Gastrocnemius medialis (tissue), 4 donors: ENCODE results near the gene WNT7B. TPM values are rescaled to one million over a fixed set of nuclear protein-coding genes. Genes with fewer than 3 reads are reported as not detected.

Experiments
- ATAC-seq, 2 donors: fragments of 150-250 bp; one replicate each; pipeline ENCODE4 v1.9.1; 2016
- DNase-seq, 2 donors: peaks; one replicate each; pipeline ENCODE4 v3.0.0-alpha.2; 2019
- H3K27ac ChIP-seq, 4 donors: fragments of 200-600 bp; sonication (generic); 1 replicate in 1 of 4; 2 replicates in 3 of 4; pipeline ENCODE4 v1.5.1; 2016 to 2018; ENCODE audit warnings: mild to moderate bottlenecking in 2 of 4, moderate library complexity in 1 of 4
- H3K27me3 ChIP-seq, 3 donors: fragments of 200-600 bp; sonication (generic) in 2 of 3; 1 replicate in 1 of 3; 2 replicates in 2 of 3; pipeline versions ENCODE4 v1.5.1 to v1.6.0; 2016 to 2019; ENCODE audit warnings: mild to moderate bottlenecking in 1 of 3, moderate library complexity in 1 of 3
- H3K36me3 ChIP-seq, 2 donors: fragments of 200-600 bp; sonication (generic) in 1 of 2; one replicate each; pipeline ENCODE4 v1.5.1; 2017 to 2018
- H3K4me1 ChIP-seq, 2 donors: fragments of 200-600 bp; sonication (generic) in 1 of 2; one replicate each; pipeline ENCODE4 v1.5.1; 2016 to 2017; ENCODE audit warnings: mild to moderate bottlenecking in 2 of 2
- H3K4me3 ChIP-seq, 4 donors: fragments of 200-600 bp; sonication (generic) in 3 of 4; 1 replicate in 1 of 4; 2 replicates in 3 of 4; pipeline ENCODE4 v1.5.1; 2016 to 2019; ENCODE audit warnings: mild to moderate bottlenecking in 2 of 4
- H3K9me3 ChIP-seq, 3 donors: fragments of 200-600 bp; sonication (generic) in 2 of 3; 1 replicate in 1 of 3; 2 replicates in 2 of 3; pipeline ENCODE4 v1.5.1; 2016 to 2019
- POLR2A ChIP-seq, 2 donors: fragments of 450-650 bp; IDR thresholded peaks; one replicate each; pipeline ENCODE4 v1.6.1; 2017; ENCODE audit warnings: antibody characterized with exemption in 2 of 2, mild to moderate bottlenecking in 2 of 2, moderate library complexity in 2 of 2
- in situ Hi-C, 4 donors: fragments of 200-750 bp; cut with MboI; loops; one replicate each; pipeline versions ENCODE4 v1.15.0 to v1.8.0; 2017; ENCODE audit warnings: low sequenced_read_pairs in 4 of 4
- intact Hi-C: fragments of 100-400 bp; cut with DNase I; formaldehyde crosslinking; loops from one replicate; pipeline ENCODE4 v1.15.1; 2023; ENCODE audit warnings: low total_unique reads
- total RNA-seq, 4 donors: library from RNA; depleted of rRNA; stranded (reverse); fragments of >200 nt; gene quantifications; one replicate each; pipeline versions ENCODE4 v1.1.0 to v1.2.3, GENCODE V29; 2016
- TF ChIP-seq, protein P1 (sequence below), 5 experiments: fragments of 450-650 bp in 3 of 5; fragments of 200-600 bp in 2 of 5; sonication (generic) in 2 of 5; IDR thresholded peaks in 4 of 5; conservative IDR thresholded peaks in 1 of 5; 1 replicate in 4 of 5; 2 replicates in 1 of 5; pipeline ENCODE4 v1.5.1; 2016 to 2019; ENCODE audit warnings: antibody characterized with exemption in 5 of 5, mild to moderate bottlenecking in 3 of 5, moderate library complexity in 3 of 5

The WNT7B gene
- total RNA-seq, 4 donors from 2014 or later: not detected

GRCh38 chr22:45896153-45896951 is 80.6 kb downstream of the WNT7B start:
- ATAC-seq (no peak), DNase-seq (no peak)
- H3K4me1 ChIP-seq: no peaks in the 10 kb centered on the region
- no peaks in the 10 kb centered on the region for H3K9me3 ChIP-seq
- in situ Hi-C loops (no loop called here), intact Hi-C loops (no loop called here)
- TF ChIP-seq, protein P1, sequence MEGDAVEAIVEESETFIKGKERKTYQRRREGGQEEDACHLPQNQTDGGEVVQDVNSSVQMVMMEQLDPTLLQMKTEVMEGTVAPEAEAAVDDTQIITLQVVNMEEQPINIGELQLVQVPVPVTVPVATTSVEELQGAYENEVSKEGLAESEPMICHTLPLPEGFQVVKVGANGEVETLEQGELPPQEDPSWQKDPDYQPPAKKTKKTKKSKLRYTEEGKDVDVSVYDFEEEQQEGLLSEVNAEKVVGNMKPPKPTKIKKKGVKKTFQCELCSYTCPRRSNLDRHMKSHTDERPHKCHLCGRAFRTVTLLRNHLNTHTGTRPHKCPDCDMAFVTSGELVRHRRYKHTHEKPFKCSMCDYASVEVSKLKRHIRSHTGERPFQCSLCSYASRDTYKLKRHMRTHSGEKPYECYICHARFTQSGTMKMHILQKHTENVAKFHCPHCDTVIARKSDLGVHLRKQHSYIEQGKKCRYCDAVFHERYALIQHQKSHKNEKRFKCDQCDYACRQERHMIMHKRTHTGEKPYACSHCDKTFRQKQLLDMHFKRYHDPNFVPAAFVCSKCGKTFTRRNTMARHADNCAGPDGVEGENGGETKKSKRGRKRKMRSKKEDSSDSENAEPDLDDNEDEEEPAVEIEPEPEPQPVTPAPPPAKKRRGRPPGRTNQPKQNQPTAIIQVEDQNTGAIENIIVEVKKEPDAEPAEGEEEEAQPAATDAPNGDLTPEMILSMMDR (IDR thresholded peaks at IDR 0.05 in 4 of 5, conservative IDR thresholded peaks at IDR 0.05 in 1 of 5): no peak
- TF ChIP-seq POLR2A (IDR thresholded peaks at IDR 0.05): no peak
- peaks cover 10 to 14% (median 11%) of the 10 kb centered on the region in 3 donors for H3K27me3 ChIP-seq
- H3K36me3 ChIP-seq: no peaks in the 10 kb centered on the region
- H3K4me3 ChIP-seq: no peak overlapping the region
- H3K27ac ChIP-seq: no peak overlapping the region

DNA sequence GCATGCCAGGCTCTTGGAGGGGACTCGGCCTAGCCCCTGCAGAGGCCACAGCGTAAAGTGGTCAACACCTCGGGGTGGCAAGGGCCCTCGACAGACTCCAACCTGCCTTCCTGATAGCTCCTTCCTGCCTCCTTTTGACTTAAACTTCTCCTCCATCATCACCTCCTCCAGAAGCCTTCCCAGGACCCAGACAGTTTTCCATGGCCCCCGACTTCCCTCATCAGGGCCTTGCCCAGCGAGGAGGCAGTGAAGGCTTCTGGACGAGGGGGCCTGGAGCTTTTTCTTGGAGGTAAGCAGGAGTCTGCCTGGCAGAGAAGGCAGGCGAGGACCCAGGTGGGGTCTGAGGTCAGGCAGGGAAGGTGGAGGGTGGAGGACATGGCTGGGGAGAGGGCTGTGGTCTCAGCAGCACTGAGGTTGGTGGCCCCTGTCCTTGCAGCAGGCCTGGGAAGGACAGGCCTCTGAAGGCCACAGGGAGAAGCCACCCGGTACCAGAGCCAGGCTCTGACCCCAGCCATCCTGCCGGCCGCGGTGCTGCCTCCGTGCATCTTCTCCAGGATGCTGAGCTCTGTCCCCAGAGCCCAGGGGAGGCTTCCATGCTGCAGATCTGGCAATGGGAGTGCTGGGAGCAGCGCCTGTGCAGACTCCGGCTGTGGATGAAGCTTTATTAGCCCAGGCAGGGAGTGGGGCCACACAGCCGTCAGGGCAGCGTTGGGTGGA is 81.4 kb downstream of the WNT7B start:
- H3K27me3 ChIP-seq: peaks cover 10 to 15% (median 12%) of the 10 kb centered on the region in 3 donors
- in situ Hi-C loops: no loop called here
- TF ChIP-seq, protein P1 (IDR thresholded peaks at IDR 0.05 in 4 of 5, conservative IDR thresholded peaks at IDR 0.05 in 1 of 5): no peak
- TF ChIP-seq POLR2A (IDR thresholded peaks at IDR 0.05): no peak

DNA sequence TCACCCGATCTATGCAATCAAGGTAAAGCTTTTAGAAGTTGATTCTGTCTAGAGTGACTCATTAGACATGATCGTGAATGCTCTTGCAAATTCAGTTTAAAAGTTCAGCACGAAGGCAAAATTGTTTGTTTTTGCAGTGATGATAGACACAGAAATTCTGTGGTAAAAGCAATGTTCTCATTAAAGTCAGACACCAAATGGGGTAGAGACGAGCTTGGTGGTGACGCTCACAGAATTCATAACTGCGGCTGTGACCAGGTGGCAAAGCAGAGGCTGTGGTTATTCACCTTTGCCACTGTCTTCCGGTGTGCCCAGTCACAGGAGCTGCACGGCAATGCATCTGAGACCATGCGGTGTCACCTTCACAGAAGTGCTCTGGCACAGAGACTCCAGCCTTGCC is 83.4 kb downstream of the WNT7B start:
- in situ Hi-C loops (no loop called here), intact Hi-C loops (no loop called here)
- Histone ChIP-seq H3K27me3 (peaks cover 23 to 31% (median 24%) of the 10 kb centered on the region in 3 donors), H3K36me3 (no peaks in the 10 kb centered on the region), H3K9me3 (no peaks in the 10 kb centered on the region), H3K4me1 (no peaks in the 10 kb centered on the region), H3K4me3 (no peak overlapping the region), H3K27ac (no peak overlapping the region)
- no peak for ATAC-seq
- TF ChIP-seq POLR2A (IDR thresholded peaks at IDR 0.05): no peak
- TF ChIP-seq, protein P1 (IDR thresholded peaks at IDR 0.05 in 4 of 5, conservative IDR thresholded peaks at IDR 0.05 in 1 of 5): no peak
- DNase-seq: no peak

More for the DNA sequence above, 81.4 kb downstream of the WNT7B start:
- no peak for ATAC-seq
- DNase-seq: no peak
- intact Hi-C loops: no loop called here
- H3K4me3 ChIP-seq: no peak overlapping the region
- H3K36me3 ChIP-seq: no peaks in the 10 kb centered on the region
- H3K27ac ChIP-seq: no peak overlapping the region
- H3K4me1 ChIP-seq: no peaks in the 10 kb centered on the region
- H3K9me3 ChIP-seq: no peaks in the 10 kb centered on the region

DNA sequence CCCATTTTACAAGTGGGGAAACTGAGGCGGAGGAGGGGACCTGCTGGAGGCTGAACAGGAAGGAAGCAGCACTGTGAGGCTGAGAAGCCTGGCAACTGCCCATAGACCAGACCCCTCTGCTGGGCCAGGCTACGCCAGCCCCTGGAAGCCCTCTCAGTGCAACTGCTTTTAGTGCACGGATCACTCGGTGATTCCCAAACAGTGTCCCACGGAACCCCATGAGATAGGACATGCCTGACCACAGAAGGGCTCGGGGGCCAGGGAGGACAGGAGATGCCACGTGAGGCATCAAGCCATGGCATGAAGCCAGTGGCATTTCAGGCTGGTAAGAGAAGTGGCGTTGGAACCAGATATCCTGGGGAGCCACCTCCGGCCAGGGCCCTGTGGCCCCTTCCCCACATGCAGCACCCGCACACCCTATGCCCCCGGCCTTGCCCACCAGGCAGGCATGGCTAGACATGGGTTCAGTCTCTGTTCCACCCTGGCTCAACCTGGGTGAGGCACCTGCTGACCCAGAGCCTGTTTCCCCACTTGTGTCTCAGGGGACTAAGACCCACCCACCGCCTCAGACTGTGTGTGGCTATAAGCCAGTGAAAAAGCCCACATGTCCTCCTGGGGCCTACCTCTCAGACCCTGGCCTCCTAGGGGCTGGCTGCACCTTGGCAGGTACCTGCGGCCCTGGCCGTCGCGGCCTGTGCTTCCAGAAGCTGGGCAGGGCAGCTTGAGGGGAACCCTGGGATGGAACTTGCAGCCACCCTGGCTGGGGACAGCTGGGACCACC is 84.1 kb downstream of the WNT7B start:
- intact Hi-C loops: no loop called here

More for the DNA sequence above, 84.1 kb downstream of the WNT7B start:
- no peak for ATAC-seq
- Histone ChIP-seq H3K27me3 (peaks cover 23 to 36% (median 27%) of the 10 kb centered on the region in 3 donors), H3K9me3 (no peaks in the 10 kb centered on the region), H3K4me1 (no peaks in the 10 kb centered on the region), H3K4me3 (no peak overlapping the region), H3K27ac (no peak overlapping the region), H3K36me3 (no peaks in the 10 kb centered on the region)
- TF ChIP-seq, protein P1 (IDR thresholded peaks at IDR 0.05 in 4 of 5, conservative IDR thresholded peaks at IDR 0.05 in 1 of 5): no peak
- TF ChIP-seq POLR2A (IDR thresholded peaks at IDR 0.05): no peak
- in situ Hi-C loops: no loop called here
- no peak for DNase-seq
